ENCODE data around the gene TBC1D22A.

TBC1D22A gene

DNA sequence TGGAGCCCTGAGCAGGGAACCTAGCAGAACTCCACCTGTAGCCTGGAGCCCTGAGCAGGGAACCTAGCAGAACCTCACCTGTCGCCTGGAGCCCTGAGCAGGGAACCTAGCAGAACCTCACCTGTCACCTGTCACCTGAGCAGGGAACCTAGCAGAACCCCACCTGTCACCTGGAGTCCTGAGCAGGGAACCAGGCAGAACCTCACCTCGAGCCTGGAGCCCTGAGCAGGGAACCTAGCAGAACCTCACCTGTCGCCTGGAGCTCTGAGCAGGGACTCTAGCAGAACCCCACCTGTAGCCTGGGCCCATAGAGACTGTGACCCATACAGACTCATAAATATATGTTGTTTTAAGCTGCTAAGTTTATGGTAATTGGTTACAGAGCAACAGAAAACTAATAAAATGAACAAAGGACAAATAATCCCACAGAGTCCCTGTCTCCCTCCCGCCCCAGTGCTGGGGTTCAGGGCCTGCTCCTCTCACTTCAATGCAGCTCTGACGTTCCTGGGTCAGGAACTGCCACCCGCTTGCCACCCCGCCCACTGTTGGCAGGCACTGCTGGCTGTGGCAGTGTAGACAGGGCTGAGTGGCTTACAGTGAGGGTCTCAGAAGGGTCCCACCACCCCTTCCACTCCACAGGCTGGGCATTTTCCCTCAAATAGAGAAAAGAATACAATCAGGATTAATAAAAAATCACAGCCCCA, 259.1 kb downstream of the TBC1D22A start:
- no peak for FAIRE-seq

DNA sequence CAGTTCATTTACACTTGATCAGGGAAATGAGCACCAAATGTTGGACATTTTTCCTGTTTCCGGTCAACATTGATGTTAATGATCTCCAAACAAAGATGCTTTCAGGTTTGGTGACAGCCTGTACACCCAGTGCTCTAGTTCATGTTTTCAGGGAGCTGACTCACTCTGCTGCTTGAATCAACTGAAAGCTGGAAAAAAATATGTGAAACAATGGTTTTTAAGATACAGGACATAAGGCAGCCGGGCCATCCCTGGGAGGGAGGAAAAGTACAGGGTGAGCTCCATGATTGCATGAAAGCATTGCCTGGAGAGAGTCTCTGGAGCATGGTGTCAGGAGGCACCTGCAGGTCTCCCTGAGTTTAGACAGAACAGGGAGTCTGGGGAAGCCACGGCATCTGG, 259.6 kb downstream of the TBC1D22A start:
- FAIRE-seq = no peak

DNA sequence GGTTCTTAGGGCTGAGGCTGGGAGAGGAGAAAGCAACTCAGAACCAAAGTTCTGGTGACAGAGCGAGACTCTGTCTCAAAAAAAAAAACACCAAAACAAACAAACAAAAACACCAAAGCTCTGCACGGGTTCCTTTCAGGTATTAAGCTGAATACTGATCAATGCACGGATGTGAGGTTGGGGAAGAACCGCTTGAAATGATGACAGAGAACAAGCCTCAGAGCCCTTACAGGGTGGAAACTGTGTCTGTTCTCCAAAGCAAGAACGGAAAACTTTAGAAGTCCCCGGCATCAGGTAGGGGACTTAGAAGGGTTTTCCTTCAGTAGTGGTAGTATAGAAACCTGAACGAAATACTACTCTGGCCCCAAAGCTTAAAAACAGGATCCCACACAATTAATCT, 260.0 kb downstream of the TBC1D22A start:
- no peak for FAIRE-seq

DNA sequence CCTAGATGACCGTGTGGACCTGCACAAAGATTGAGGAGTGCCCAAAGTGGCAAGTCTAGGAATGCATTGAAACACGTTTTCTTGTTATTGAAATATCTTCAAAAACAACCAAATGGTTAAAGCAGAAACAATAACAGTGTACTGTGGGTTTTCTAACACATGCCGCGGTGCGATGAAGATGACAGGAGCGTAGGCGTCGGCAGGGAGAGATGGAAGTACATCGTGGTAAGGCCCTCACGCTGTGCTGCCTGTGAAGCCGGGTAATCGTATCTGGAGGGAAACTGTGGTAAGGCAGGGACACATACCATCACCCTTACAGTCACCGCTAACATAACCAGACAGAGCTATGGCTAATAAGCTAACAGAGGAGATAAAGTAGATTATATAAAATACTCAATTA, 261.4 kb downstream of the TBC1D22A start:
- FAIRE-seq = no peak

DNA sequence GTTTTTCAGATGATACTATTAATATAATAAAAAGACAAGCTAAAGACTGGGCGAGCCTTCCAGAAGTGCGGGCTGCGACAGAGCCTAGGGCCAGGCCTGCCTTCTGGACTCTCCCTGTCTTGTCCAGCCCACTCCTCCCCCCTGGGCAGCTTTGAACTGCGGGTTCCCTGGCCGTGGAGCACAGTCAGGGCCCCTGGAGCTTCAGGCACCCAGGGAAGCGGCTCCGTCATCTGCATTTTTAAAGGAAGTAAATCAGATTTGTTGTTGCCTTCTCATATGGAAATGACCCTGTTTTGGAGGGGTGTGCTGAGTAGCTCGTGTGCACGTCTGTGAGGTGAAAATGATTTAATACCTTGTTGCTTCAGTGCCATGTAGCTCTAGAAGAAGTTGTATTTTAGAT, 265.3 kb downstream of the TBC1D22A start:
- no peak for FAIRE-seq

DNA sequence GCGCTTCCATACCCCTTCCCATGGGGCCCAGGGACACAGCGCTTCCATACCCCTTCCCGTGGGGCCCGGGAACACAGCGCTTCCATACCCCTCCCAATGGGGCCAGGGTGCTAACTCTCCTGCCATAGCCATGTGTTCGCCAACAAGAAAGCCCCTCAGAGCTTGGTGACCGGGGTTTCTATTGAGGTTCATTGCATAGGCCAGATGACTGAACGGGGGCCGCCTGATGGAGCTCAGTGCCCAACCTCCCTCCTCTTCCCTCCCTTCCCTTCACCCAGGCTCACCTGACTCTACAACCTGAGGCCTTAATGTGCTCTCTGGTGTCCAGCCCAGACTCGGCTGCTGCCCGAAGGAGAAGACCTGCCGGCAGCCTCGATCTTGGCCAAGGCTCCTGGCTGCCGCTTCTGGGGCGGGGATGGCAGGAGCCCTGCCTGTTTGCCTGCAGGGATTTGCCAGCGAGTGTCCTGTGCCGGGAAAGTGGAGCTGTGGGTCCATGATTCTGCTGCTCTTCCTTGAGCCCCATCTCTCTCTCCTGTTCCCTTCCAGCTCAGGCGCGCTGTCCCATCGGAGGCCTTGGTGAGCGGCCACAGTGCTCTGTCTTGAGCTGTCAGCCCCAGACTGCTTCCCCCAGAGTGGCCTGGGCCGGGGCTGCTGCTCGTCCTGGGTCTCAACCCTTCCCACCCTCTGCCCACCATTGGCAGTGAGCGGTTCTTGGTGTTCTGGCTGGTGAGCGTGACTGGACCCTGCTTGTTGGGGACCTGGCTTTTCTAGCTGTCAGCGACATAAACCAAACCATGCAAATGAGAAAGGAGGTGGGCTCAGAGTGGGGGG, 267.0 kb downstream of the TBC1D22A start:
- no peak for FAIRE-seq

DNA sequence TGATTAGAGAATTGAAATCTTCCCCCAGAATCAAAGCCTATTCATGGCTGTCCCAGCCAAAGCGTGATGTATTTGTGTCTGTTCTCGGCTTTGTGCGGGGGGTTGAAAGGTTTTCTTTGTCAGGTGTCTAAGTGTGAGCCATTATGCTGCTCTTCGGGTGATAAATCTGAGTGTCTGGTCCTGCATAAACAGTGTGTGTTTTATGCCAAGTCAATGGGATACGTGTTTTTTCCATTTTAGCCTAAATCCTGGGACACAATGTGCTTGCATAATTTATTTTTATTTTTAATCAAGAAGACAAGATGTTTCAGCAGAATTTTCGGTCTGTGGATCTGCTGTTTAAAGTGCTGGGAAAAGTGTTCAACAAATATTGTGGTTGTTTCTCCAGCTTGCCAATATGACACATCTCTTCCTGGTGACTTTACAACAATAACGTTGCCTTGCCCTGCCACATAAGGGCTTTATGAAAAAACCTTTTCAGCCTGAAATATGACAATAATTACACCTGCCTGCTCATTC, 267.8 kb downstream of the TBC1D22A start:
- FAIRE-seq = no peak

DNA sequence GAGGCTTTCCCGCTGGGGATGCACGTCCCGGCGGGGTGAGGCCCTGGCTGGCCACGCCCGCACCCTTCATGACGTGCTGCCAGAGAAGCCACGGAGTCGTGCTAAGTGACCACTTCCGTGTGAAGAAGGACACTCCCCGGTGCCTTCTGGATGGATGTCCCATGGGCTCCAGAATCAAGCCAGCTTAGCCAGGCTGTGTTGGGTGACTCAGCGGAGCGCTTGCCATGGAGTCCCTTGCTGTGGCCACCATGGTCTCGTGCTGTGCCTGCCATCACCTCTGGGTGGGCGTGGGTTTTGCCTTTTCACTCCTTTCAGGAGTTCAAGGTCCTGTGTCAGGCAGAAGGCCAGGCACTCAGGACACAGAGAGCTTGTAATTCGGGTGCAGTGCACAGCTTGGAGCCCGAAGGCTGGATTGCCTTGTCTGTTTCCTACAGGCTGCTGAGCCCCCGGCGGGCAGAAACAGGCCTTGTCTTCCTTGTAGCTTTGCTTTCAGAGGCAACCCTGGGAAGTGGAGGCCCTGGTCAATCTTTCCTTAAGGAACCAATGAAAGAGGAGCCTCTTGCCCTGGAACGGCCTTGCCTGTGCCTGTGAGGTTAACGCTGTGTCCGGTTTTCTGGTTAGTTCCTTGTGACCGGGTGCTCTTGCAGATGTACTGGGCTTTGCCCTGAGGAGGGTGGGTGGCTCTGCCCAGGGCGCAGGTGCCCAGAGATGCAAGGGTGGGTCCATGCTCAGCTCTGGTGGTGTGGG, 268.6 kb downstream of the TBC1D22A start:
- FAIRE-seq = no peak

DNA sequence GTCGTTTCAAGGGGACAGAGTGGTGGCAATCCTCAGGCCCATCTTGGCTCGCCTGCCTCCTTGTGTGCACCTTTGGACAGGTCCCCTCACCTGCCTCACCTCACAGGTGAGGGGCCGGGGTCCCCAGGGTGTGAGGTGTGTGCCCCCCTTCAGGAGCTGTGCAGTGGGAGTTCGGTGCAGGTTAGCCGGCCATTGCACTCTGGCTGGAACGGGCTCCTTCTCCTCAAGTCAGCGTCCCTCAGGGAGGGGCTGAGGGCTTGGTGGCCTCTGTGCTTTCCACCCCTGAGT, 269.1 kb downstream of the TBC1D22A start:
- no peak for FAIRE-seq

DNA sequence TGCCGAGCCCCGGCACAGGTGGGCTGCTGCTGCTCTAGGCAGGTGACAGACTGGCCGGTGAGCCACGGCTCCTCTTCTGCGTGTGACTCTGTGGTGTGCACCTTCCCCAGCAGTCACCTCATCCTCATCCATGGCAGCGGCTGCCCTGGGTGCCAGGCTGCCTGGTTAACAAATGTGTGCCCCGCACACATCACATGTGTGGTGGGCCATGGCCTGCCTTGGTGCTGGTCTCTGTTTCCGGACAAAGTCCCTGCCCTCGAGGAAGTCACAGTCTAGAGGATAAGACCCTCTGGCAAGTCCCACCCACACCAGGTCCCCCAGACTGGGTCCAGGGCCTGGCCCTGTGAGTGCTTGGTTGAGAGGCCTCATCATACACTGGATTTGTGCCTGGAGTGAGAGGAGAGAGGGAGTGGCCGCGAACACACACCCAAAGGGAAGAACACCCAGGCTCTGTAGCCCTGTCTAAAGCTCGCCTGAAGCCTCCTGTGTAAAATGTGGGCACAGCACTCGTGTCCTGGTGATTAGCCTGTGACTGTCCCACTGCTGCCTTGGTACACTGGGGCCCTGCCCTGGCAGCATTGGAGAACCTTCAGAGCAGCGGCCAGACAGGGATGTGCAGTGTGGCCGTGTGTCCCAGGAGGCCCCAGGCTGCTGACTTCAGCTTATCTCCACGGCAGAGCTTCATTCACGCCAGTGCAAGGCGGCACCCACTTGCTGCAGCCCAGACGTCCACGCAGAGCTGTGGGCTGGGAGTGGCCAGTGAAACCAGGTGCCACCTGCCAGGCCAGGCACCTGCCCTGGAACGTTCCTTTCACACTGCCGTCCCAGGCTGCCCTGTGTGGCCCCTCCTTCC, 269.9 kb downstream of the TBC1D22A start:
- no peak for FAIRE-seq

DNA sequence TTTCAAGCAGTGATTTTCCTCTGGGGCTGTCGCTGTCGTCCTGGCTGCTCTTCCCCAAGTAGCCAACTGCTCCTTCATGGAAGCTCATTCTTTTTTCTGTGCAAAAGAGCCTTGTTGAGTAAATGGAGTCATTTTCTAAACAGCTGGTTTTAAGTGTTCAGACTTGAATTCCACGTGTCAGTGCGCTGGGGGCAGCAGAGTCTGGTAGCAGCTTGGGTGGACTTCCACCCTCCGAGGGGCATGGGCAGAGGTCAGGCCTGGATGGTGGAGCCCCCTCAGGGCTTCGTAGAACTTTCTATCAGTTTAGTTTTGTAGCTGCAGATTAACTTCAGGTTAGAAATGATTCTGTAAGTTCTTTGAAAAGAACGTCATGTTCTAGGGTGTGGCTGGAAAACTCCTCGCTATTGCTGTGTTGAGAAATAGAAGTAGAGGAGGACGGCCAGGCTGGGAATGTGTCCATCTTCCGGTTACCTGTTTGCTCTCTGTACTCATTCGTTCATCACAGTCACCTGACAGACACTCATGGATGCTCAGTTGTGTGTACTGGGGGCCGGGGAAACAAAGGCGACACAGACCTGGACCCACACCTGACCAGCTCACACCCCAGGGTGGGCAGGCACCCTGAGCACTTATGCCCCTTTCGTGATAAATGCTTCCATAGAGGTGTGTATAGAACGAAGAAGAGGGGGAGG, 270.7 kb downstream of the TBC1D22A start:
- no peak for FAIRE-seq

DNA sequence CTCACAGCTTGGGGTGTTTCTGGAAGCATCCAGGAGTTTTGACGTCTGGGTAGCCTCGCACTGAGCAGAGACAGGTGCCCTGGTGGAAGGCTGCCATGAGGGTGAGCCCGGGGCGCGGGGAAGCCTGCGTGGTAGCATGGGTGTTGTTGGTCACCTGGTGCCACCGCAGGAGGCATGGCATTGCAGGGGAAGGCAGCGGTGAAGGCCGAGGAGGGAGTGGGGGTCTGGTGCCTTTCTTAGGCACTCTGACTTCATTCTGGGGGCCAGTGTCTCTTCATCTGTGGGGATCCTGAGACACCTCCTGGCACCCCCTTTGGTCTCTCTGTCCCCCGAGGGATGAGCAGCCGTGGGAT, 271.2 kb downstream of the TBC1D22A start:
- FAIRE-seq = no peak

DNA sequence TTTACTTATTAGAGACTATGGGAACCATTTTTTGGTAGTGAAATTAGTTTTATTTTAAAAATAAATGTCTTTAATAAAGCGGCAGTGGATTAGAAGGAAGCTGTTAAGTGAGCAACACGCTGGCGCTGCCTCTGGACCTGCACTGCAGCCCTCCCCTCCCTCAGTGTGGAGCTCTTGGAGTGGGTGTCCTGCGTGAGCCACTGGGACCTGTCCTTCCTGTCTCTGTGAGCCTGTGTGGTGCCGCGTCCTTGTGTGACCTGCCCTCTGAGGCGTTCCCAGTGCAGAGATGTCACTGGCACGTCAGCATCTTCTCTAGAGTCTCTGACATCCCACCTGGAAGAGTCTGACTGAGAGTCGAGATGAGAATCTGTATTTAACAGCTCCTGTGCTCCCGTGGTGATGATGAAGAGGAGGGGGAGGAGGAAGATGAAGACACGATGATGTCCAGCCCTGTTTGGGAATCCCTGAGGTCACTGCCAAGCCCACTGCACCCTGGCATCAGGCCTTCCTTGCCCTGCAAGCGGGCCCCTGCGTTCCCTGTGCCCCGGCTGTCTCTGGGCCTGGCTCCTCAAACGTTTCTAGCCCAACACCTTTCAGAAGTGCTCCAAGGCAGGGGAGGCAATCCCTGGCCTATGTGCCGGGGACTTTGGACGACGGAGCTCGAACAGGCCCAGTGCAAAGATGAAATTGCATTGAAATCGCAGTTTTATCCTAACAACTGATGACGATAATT, 271.8 kb downstream of the TBC1D22A start:
- FAIRE-seq = no peak

DNA sequence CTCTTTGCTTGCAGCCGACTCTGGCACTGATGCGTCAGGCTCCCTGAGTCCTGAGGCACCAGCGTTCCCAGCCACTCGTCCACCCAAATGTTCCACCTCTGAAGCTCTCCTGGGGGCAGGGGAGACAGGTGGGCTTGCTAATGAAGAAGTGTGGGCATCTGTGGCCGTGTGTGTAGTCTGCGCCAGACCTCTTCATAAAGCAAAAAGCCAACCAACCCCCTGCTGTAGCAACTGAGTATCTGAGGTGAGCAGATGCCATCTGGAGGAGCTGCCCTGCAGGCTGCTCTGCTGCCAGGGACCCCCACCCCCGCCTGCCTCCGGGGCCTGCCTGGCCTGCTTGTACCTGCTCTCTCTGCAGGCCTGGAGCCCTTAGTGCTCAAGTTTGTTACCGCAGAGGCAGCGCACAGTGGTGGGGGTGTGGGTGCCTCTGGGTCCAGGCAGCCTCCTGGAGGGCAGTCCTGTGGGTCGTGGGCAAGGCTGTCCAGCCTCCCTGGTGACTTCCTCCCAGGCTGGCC, 272.5 kb downstream of the TBC1D22A start:
- no peak for FAIRE-seq

DNA sequence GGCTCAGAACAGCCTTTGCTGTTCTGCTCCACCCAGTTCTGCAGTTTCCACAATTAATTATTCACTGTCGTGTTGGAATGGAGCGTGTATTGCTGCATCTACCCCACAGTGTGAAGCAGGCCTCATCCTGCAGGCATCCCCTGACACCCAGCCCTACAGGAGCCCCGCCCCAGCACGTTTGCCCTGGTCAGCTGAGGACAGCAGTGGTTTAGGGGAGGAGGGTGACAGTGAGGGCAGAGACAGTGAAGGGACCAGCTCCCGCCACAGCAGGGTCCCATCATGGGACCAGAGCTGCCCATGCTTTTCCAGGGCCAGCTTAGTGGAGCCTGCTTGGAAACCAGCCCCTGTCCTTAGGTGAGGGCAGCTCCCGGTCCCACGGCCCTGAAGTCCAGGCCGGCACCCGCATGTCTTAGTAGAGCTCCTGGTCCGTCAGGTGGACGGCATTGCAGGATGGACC, 273.0 kb downstream of the TBC1D22A start:
- no peak for FAIRE-seq

DNA sequence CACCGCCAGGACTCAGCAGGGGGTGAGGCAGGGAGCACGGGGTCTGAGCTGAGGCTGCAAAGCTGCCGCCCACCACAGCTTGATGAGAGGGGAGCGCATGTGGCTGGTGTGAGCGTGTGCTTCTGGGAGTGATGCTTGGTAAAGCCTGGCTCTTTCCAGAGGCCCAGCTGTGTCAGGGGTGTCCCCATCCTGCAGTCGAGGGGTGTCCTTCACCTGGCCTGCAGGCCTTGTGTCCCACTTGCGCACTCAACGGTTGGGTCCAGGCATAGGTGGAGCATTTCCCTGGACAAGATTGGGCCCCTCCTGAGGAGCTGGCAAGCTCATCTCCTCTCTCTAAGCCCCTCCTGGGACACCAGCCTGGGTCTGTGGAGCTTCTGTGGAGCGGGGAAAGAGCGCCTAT, 273.9 kb downstream of the TBC1D22A start:
- FAIRE-seq = no peak

DNA sequence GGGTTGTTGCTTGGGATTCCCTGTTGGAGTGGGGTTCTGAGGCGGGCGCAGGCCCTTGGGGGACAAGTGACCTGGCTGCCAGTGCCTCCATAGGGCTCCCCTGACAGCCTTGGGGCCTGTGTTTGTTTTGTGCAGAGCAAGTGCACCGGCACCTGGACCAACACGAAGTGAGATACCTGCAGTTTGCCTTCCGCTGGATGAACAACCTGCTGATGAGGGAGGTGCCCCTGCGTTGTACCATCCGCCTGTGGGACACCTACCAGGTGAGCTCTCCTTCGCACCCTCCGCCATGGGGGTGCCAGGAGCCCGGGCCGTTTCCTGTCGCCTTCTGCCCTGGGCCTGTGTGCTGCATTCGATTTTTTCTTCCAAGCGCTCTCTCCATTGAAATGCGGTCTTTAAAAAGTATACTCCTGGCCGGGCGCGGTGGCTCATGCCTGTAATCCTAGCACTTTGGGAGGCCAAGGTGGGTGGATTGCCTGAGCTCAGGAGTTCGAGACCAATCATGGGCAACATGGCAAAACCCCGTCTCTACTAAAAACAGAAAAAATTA, 274.6 kb downstream of the TBC1D22A start:
- FAIRE-seq = no peak

DNA sequence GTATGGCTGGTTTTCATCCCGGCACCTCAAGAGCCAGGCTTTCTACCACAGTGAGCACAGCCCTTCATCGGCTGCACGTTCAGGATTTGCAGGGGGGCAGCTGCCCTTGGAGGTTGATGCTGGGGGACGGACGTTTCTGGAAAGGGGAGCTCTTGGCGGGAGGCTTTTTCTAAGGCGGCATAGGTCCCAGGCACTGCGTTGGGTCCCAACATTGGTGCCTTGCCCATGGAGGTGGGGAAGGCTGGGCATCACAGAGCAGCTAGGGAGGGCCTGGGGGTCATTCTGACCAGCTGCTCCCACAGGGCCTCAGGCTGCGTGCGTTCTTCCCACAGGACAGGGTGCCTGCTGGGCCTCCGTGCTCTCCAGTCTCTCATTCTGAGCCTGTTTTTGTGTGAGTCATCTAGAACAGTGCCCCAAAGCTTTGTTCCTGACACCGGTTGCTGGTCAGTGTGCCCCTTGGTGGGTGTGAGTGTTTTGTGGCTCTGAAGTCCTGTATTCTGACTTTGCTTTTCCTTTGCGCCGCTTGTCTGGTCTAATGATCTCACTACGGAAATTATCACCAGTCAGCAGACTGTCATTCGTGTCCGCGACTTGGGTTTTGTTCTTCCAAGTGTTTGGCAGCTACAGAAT, 275.9 kb downstream of the TBC1D22A start:
- FAIRE-seq = no peak

DNA sequence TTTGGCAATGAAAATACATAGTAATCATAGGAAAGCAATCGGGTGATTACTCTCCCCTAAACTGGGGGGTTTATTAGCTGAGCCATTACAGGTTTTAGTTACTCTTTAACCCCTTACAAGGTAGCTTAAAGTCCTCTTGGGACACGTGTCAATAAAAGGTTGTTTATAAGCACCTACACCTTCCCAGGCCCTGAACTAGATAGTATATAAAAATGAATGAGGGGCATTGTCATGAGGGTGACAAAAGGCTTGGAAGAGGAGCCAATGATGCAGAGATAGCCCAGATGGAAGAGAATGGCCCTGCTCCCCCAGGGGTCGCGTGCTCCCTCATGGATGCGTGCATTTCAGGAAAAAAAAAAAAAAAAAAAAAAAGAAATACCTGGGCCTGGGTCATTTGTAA, 276.9 kb downstream of the TBC1D22A start:
- no peak for FAIRE-seq

Data from A204.1 (cell line).